ENCODE data around the gene MMP8.
A peak's percentile ranks its signal among the peaks of the same experiment; 100 is the strongest.
"Not testable (repeated sequence)": the region's sequence is repeated elsewhere in the genome, so short reads cannot be mapped to it uniquely, and the experiment has no call there.

MMP8 gene

GRCh38 chr11:102724904-102725500 is at the start of gene MMP8:
MMP8 (minus strand) TSS chr11:102724954; CDS start chr11:102724855, 99 bp downstream.
- no peak for DNase-seq (ENCODE audit: low read depth)

GRCh38 chr11:102773386-102773785 is 48.6 kb upstream of the MMP8 start:
- DNase-seq (ENCODE audit: low read depth) = no peak

- no peak for DNase-seq (ENCODE audit: low read depth)
Measured at GRCh38 chr11:102771351-102771750, 46.6 kb upstream of the MMP8 start.

- no peak for DNase-seq (ENCODE audit: low read depth)
Measured at GRCh38 chr11:102770191-102770590, 45.4 kb upstream of the MMP8 start.

GRCh38 chr11:102767800-102768199 is 43.0 kb upstream of the MMP8 start:
- DNase-seq (ENCODE audit: low read depth) = no peak

GRCh38 chr11:102763440-102763839 is 38.7 kb upstream of the MMP8 start:
- no peak for DNase-seq (ENCODE audit: low read depth)

GRCh38 chr11:102762361-102762767 is 37.6 kb upstream of the MMP8 start:
- DNase-seq (ENCODE audit: low read depth) = no peak

GRCh38 chr11:102761646-102762238 is 37.0 kb upstream of the MMP8 start:
- DNase-seq (ENCODE audit: low read depth) = no peak

- DNase-seq (ENCODE audit: low read depth) = no peak
Measured at GRCh38 chr11:102760344-102761035, 35.7 kb upstream of the MMP8 start.

GRCh38 chr11:102757823-102758549 is 33.2 kb upstream of the MMP8 start:
- DNase-seq (ENCODE audit: low read depth) = no peak

GRCh38 chr11:102753267-102753666 is 28.5 kb upstream of the MMP8 start:
- no peak for DNase-seq (ENCODE audit: low read depth)

GRCh38 chr11:102751673-102752072 is 26.9 kb upstream of the MMP8 start:
- no peak for DNase-seq (ENCODE audit: low read depth)

GRCh38 chr11:102749101-102749722 is 24.5 kb upstream of the MMP8 start:
- no peak for DNase-seq (ENCODE audit: low read depth)

GRCh38 chr11:102746746-102747578 is 22.2 kb upstream of the MMP8 start:
- DNase-seq (ENCODE audit: low read depth) = not testable (repeated sequence)

GRCh38 chr11:102734650-102735049 is 9.9 kb upstream of the MMP8 start:
- DNase-seq (ENCODE audit: low read depth) = no peak

GRCh38 chr11:102733232-102733875 is 8.6 kb upstream of the MMP8 start:
- DNase-seq (ENCODE audit: low read depth) = peak; percentile 37

GRCh38 chr11:102730944-102731343 is 6.2 kb upstream of the MMP8 start:
- not testable (repeated sequence) for DNase-seq (ENCODE audit: low read depth)

GRCh38 chr11:102729849-102730815 is 5.4 kb upstream of the MMP8 start:
- DNase-seq (ENCODE audit: low read depth) = no peak

- no peak for DNase-seq (ENCODE audit: low read depth)
Measured at GRCh38 chr11:102727890-102728289, 3.1 kb upstream of the MMP8 start.

GRCh38 chr11:102722821-102723220 is 1.9 kb downstream of the MMP8 start:
- no peak for DNase-seq (ENCODE audit: low read depth)
